H1 (cell line): ENCODE results near the gene METTL22. TPM values are rescaled to one million over a fixed set of nuclear protein-coding genes. Genes with fewer than 3 reads are reported as not detected.

Experiments used
- CTCF ChIA-PET: fragments of 300-600 bp; sonication (Branson Sonifier 250); formaldehyde crosslinking; loops from one replicate; lab custom pipeline; 2021; ENCODE audit not compliant: partially characterized antibody; lab: Charles Lee
- POLR2A ChIA-PET: fragments of 300-600 bp; sonication (Branson Sonifier 250); formaldehyde crosslinking; loops from one replicate; lab custom pipeline; 2021; ENCODE audit warnings: inconsistent platforms; ENCODE audit not compliant: partially characterized antibody; lab: Charles Lee
- DNase-seq, 2 experiments: peaks; one replicate each; pipeline versions ENCODE4 v3.0.0 to v3.0.0-alpha.2; 2010 to 2022; ENCODE audit warnings: low spot score in 2 of 2, low read depth in 1 of 2, mixed read lengths in 1 of 2
- FAIRE-seq: peaks from 2 replicates; lab custom pipeline; 2011; peaks lifted over from hg19 to GRCh38; lab: Jason Lieb, UNC
- H2AFZ ChIP-seq: 2 replicates; pipeline ENCODE4 v1.8.1; 2012; ENCODE audit warnings: low read length, inconsistent platforms
- H2AK5ac ChIP-seq: 2 replicates; pipeline ENCODE4 v1.6.1; 2013; ENCODE audit warnings: low read depth, low read length
- H2BK120ac ChIP-seq: replicated peaks from 2 replicates; pipeline ENCODE3; 2013; ENCODE audit warnings: low read depth, low read length, inconsistent platforms
- H2BK12ac ChIP-seq: 2 replicates; pipeline ENCODE4 v1.6.1; 2013; ENCODE audit warnings: low read depth, low read length
- H2BK15ac ChIP-seq: 2 replicates; pipeline ENCODE4 v1.6.1; 2013; ENCODE audit warnings: low read length
- H2BK20ac ChIP-seq: 2 replicates; pipeline ENCODE4 v1.6.1; 2013; ENCODE audit warnings: low read length
- H2BK5ac ChIP-seq: 2 replicates; pipeline ENCODE4 v1.6.1; 2013; ENCODE audit warnings: low read depth, low read length
- H3K14ac ChIP-seq: 2 replicates; pipeline ENCODE4 v1.6.1; 2013; ENCODE audit warnings: inconsistent platforms; ENCODE audit not compliant: insufficient read length
- H3K18ac ChIP-seq: 2 replicates; pipeline ENCODE4 v1.6.1; 2013; ENCODE audit warnings: low read length; ENCODE audit errors: extremely low read depth
- H3K23ac ChIP-seq: 2 replicates; pipeline ENCODE4 v1.6.1; 2013; ENCODE audit warnings: inconsistent platforms; ENCODE audit not compliant: insufficient read length
- H3K23me2 ChIP-seq: 2 replicates; pipeline ENCODE4 v1.6.1; 2013; ENCODE audit warnings: low read depth, low read length
- H3K27ac ChIP-seq: 2 replicates; pipeline ENCODE4 v1.6.1; 2011; ENCODE audit warnings: low read depth, low read length, inconsistent platforms
- H3K27me3 ChIP-seq, 4 experiments: replicated peaks in 1 of 4; 1 replicate in 1 of 4; 2 replicates in 3 of 4; pipeline versions ENCODE4 v1.6.1 to v1.8.1; 2011 to 2013; ENCODE audit warnings: low read length in 3 of 4, mild to moderate bottlenecking in 3 of 4, inconsistent platforms in 2 of 4, mixed read lengths in 2 of 4, moderate library complexity in 1 of 4; ENCODE audit not compliant: control insufficient read depth in 3 of 4, insufficient read depth in 3 of 4; ENCODE audit errors: extremely low read depth in 1 of 4
- H3K36me3 ChIP-seq, 4 experiments: 2 replicates each; pipeline versions ENCODE4 v1.6.1 to v1.8.1; 2011 to 2013; ENCODE audit warnings: mild to moderate bottlenecking in 4 of 4, low read length in 3 of 4, moderate library complexity in 2 of 4, control low read depth in 1 of 4, inconsistent platforms in 1 of 4; ENCODE audit not compliant: insufficient read depth in 4 of 4, control insufficient read depth in 2 of 4
- H3K4ac ChIP-seq: replicated peaks from 2 replicates; pipeline ENCODE3; 2013; ENCODE audit warnings: low read length, low read depth, mixed read lengths, inconsistent platforms; ENCODE audit not compliant: insufficient read length
- H3K4me1 ChIP-seq, 4 experiments: replicated peaks in 1 of 4; 1 replicate in 1 of 4; 2 replicates in 3 of 4; pipeline versions ENCODE4 v1.6.1 to v1.8.1; 2011 to 2013; ENCODE audit warnings: low read length in 3 of 4, inconsistent platforms in 2 of 4, mixed read lengths in 1 of 4; ENCODE audit not compliant: insufficient read depth in 4 of 4, control insufficient read depth in 3 of 4
- H3K4me2 ChIP-seq, 2 experiments: 2 replicates each; pipeline versions ENCODE4 v1.6.1 to v1.8.1; 2011 to 2013; ENCODE audit warnings: low read depth in 2 of 2, low read length in 2 of 2, control low read depth in 1 of 2, inconsistent platforms in 1 of 2, mild to moderate bottlenecking in 1 of 2; ENCODE audit not compliant: insufficient read depth in 1 of 2
- H3K4me3 ChIP-seq, 4 experiments: fragments of 200-600, 300-600 bp in 1 of 4; sonication (generic), shearing (Covaris generic), sonication (Bioruptor Twin) in 1 of 4; 2 replicates each; pipeline versions ENCODE4 v1.5.1 to v1.8.1; 2011 to 2016; ENCODE audit warnings: low read length in 4 of 4, low read depth in 3 of 4, control low read depth in 2 of 4, inconsistent platforms in 2 of 4, mild to moderate bottlenecking in 2 of 4, mixed read lengths in 1 of 4, moderate library complexity in 1 of 4; ENCODE audit not compliant: insufficient read depth in 2 of 4; ENCODE audit errors: extremely low read depth in 1 of 4
- H3K56ac ChIP-seq: replicated peaks from 2 replicates; pipeline ENCODE3; 2013; ENCODE audit warnings: low read depth, mild to moderate bottlenecking, mixed read lengths, low read length, inconsistent platforms; ENCODE audit not compliant: insufficient read length
- H3K79me1 ChIP-seq: 2 replicates; pipeline ENCODE4 v1.6.1; 2013; ENCODE audit warnings: low read depth, low read length, control low read depth
- H3K79me2 ChIP-seq, 2 experiments: 2 replicates each; pipeline versions ENCODE4 v1.6.1 to v1.8.1; 2012 to 2013; ENCODE audit warnings: low read length in 2 of 2, mild to moderate bottlenecking in 2 of 2, inconsistent platforms in 1 of 2; ENCODE audit not compliant: insufficient read depth in 2 of 2, control insufficient read depth in 1 of 2
- H3K9ac ChIP-seq, 4 experiments: replicated peaks in 1 of 4; 1 replicate in 1 of 4; 2 replicates in 3 of 4; pipeline versions ENCODE4 v1.6.1 to v1.8.1; 2011 to 2013; ENCODE audit warnings: low read depth in 3 of 4, low read length in 3 of 4, control low read depth in 2 of 4, mild to moderate bottlenecking in 2 of 4, moderate library complexity in 2 of 4, inconsistent platforms in 1 of 4; ENCODE audit errors: extremely low read depth in 1 of 4
- H3K9me3 ChIP-seq, 2 experiments: 2 replicates each; pipeline versions ENCODE4 v1.6.1 to v1.8.1; 2012 to 2013; ENCODE audit warnings: mild to moderate bottlenecking in 2 of 2, moderate library complexity in 2 of 2, control low read depth in 1 of 2, inconsistent platforms in 1 of 2, low read depth in 1 of 2, low read length in 1 of 2, mixed read lengths in 1 of 2; ENCODE audit not compliant: insufficient read depth in 2 of 2
- H4K20me1 ChIP-seq, 2 experiments: replicated peaks in 1 of 2; 2 replicates each; pipeline versions ENCODE3 to v1.8.1; 2011 to 2013; ENCODE audit warnings: inconsistent platforms in 2 of 2, low read length in 2 of 2, mild to moderate bottlenecking in 1 of 2; ENCODE audit not compliant: insufficient read depth in 2 of 2, control insufficient read depth in 1 of 2
- H4K5ac ChIP-seq: 2 replicates; pipeline ENCODE4 v1.6.1; 2013; ENCODE audit warnings: low read length, low read depth, mixed read lengths, inconsistent platforms; ENCODE audit not compliant: insufficient read length
- H4K8ac ChIP-seq: 2 replicates; pipeline ENCODE4 v1.8.0; 2013; ENCODE audit warnings: mild to moderate bottlenecking, moderate library complexity, low read length, inconsistent platforms; ENCODE audit not compliant: insufficient read depth; ENCODE audit errors: extremely low read depth
- H4K91ac ChIP-seq: replicated peaks from 2 replicates; pipeline ENCODE3; 2013; ENCODE audit warnings: low read length, mixed read lengths, inconsistent platforms; ENCODE audit not compliant: insufficient read length
- SP1 ChIP-seq: IDR thresholded peaks from 2 replicates; pipeline ENCODE4 v1.6.1; 2011; ENCODE audit warnings: low read depth, low read length
- whole genome bisulfite sequencing, 2 experiments: shearing (Covaris generic) in 1 of 2; methylation state at CpG; one replicate each; pipeline versions ENCODE4 v1.1.6 to v1.1.7; 2013 to 2015; ENCODE audit warnings: low lambda C conversion rate in 2 of 2, mixed read lengths in 2 of 2, inconsistent platforms in 1 of 2, low coverage in 1 of 2, missing lambda C conversion rate in 1 of 2; ENCODE audit not compliant: insufficient replicate concordance in 2 of 2, insufficient coverage in 1 of 2, insufficient read length in 1 of 2; ENCODE audit errors: extremely low coverage in 1 of 2, missing lambda C conversion rate in 1 of 2; 5-methylcytosine and 5-hydroxymethylcytosine counted together
- polyA plus RNA-seq, 7 experiments: library from polyadenylated mRNA; depleted of rRNA in 3 of 7; stranded (reverse) in 5 of 7; unstranded in 2 of 7; fragments of >200 nt in 5 of 7; fragments of 200-250 nt in 2 of 7; gene quantifications; 1 replicate in 5 of 7; 2 replicates in 1 of 7; 4 replicates in 1 of 7; pipeline versions ENCODE4 v1.2.1 to v1.2.3, GENCODE V29; 2011 to 2013; ENCODE audit warnings: missing spikeins in 2 of 7, mixed read lengths in 2 of 7
- total RNA-seq: library from RNA; stranded (reverse); fragmentation: NEBNext Ultra II Directional; extraction: Animal tissue kit (Norgen Biotek cat#: 25700); gene quantifications from 2 replicates; pipeline ENCODE4 v1.2.1, GENCODE V29; 2021

The METTL22 gene
- total and polyA plus RNA-seq, 2 of the 8 experiments (the other 6 are each of a cell fraction or from before 2014, with no cell fraction given): 56.7 to 85.2 TPM

DNA sequence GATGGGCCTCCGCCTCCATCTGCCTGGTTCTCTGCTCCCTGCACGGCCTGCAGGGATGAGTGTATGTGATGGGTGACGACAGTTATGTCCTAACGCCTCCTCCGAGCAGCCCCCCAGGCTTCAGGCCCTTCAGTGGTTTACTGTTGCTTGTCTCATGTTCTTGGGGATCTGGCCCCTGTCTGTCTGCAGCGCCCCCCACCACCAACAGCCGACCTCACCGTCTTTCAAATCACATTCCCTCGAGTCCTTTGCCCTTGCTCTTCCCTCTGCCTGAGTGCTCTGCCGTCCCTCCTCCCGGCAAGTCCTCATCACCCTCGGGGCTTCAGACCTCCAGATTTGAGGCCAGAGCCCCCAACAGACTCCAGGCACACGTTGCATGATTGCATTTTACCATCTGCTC, 18.2 kb downstream of the METTL22 start:
- H3K9me3 ChIP-seq: no peaks in the 10 kb centered on the region
- no peak for TF ChIP-seq SP1
- TF ChIP-seq, all 59 proteins: peak for 0
- no peak overlapping the region for H3K4me3 ChIP-seq
- DNase-seq (no peak), FAIRE-seq (no peak)
- H2BK5ac ChIP-seq: no peak overlapping the region
- no peaks in the 10 kb centered on the region for H3K79me2 ChIP-seq
- no peak overlapping the region for H4K91ac ChIP-seq
- H3K79me1 ChIP-seq: no peaks in the 10 kb centered on the region; the same call in 1 of the 2 replicates
- no peak overlapping the region for H3K9ac ChIP-seq
- no peak overlapping the region for H2AK5ac ChIP-seq
- no peak overlapping the region for H3K56ac ChIP-seq
- no peaks in the 10 kb centered on the region; the same call in 1 of the 2 replicates for H3K23me2 ChIP-seq
- H3K18ac ChIP-seq: no peak overlapping the region
- CTCF ChIA-PET: interaction anchor here (1.2 to 24.1 kb wide), 5 partner anchors 7 to 68 kb away, joined by 3 to 416 read pairs (median 5); no protein-coding TSS in a partner anchor
- H3K36me3 ChIP-seq: peaks cover 32 to 75% (median 67%) of the 10 kb centered on the region in 4 experiments
- H2BK15ac ChIP-seq: no peak overlapping the region
- H3K27me3 ChIP-seq: no peaks in the 10 kb centered on the region
- no peak overlapping the region for H4K5ac ChIP-seq
- H2BK12ac ChIP-seq: no peak overlapping the region
- H3K14ac ChIP-seq: no peak overlapping the region
- H2BK120ac ChIP-seq: no peak overlapping the region
- no peak overlapping the region for H3K4me2 ChIP-seq
- peaks cover 3 to 16% of the 10 kb centered on the region in 2 experiments for H4K20me1 ChIP-seq
- POLR2A ChIA-PET: no interaction called here
- H3K23ac ChIP-seq: no peak overlapping the region
- H2BK20ac ChIP-seq: no peak overlapping the region
- no peak overlapping the region for H3K4ac ChIP-seq
- H3K27ac ChIP-seq: no peak overlapping the region
- H3K4me1 ChIP-seq: no peaks in the 10 kb centered on the region
- H2AFZ ChIP-seq: no peak overlapping the region
- 89% methylated on average over 12 of the region's 13 CpGs; no CpG with 5 or more reads in 1 of the 2 experiments for WGBS, 2 experiments
- no peak overlapping the region for H4K8ac ChIP-seq
